Measurements from ENCODE around the gene SH2D5.
"Not testable (repeated sequence)": the region's sequence is repeated elsewhere in the genome, so short reads cannot be mapped to it uniquely, and the experiment has no call there.

Gene SH2D5

GRCh38 chr1:20695515-20695914 is 37.0 kb downstream of the SH2D5 start:
- no peak for DNase-seq (ENCODE audit: low spot score)

GRCh38 chr1:20693623-20694022 is 38.9 kb downstream of the SH2D5 start:
- DNase-seq (ENCODE audit: low spot score) = no peak

GRCh38 chr1:20691872-20692271 is 40.6 kb downstream of the SH2D5 start:
- DNase-seq (ENCODE audit: low spot score) = no peak

GRCh38 chr1:20689645-20690056 is 42.9 kb downstream of the SH2D5 start:
- DNase-seq (ENCODE audit: low spot score) = no peak

- DNase-seq (ENCODE audit: low spot score) = no peak
These were observed 45.4 kb downstream of the SH2D5 start for GRCh38 chr1:20686883-20687725.

- DNase-seq (ENCODE audit: low spot score) = no peak
These were observed 46.8 kb downstream of the SH2D5 start for GRCh38 chr1:20685741-20686140.

GRCh38 chr1:20685099-20685662 is 47.3 kb downstream of the SH2D5 start:
- no peak for DNase-seq (ENCODE audit: low spot score)

- no peak for DNase-seq (ENCODE audit: low spot score)
These were observed 47.9 kb downstream of the SH2D5 start for GRCh38 chr1:20684651-20685050.

GRCh38 chr1:20684050-20684620 is 48.4 kb downstream of the SH2D5 start:
- DNase-seq (ENCODE audit: low spot score) = no peak

- no peak for DNase-seq (ENCODE audit: low spot score)
These were observed 48.9 kb downstream of the SH2D5 start for GRCh38 chr1:20683614-20684013.

GRCh38 chr1:20682571-20683236 is 49.8 kb downstream of the SH2D5 start:
- DNase-seq (ENCODE audit: low spot score) = no peak

- DNase-seq (ENCODE audit: low spot score) = no peak
These were observed 50.5 kb downstream of the SH2D5 start for GRCh38 chr1:20681999-20682398.

- DNase-seq (ENCODE audit: low spot score) = no peak
These were observed 52.2 kb downstream of the SH2D5 start for GRCh38 chr1:20680269-20680668.

- no peak for DNase-seq (ENCODE audit: low spot score)
These were observed 53.9 kb downstream of the SH2D5 start for GRCh38 chr1:20678599-20678998.

- DNase-seq (ENCODE audit: low spot score) = not testable (repeated sequence)
These were observed 58.9 kb downstream of the SH2D5 start for GRCh38 chr1:20673626-20674025.

GRCh38 chr1:20672265-20672632 is 60.3 kb downstream of the SH2D5 start:
- DNase-seq (ENCODE audit: low spot score) = no peak

GRCh38 chr1:20670936-20671335 is 61.6 kb downstream of the SH2D5 start:
- no peak for DNase-seq (ENCODE audit: low spot score)

Data from hematopoietic multipotent progenitor cell treated with erythropoietin and hydrocortisone succinate and interleukin-3 and kit ligand, for 15 days (in vitro differentiated cells).